Measurements from ENCODE around the gene AGAP3. TPM values are rescaled to one million over a fixed set of nuclear protein-coding genes. Genes with fewer than 3 reads are reported as not detected.

AGAP3 gene
- total RNA-seq, 1 donor from 2014 or later: 206 TPM

DNA sequence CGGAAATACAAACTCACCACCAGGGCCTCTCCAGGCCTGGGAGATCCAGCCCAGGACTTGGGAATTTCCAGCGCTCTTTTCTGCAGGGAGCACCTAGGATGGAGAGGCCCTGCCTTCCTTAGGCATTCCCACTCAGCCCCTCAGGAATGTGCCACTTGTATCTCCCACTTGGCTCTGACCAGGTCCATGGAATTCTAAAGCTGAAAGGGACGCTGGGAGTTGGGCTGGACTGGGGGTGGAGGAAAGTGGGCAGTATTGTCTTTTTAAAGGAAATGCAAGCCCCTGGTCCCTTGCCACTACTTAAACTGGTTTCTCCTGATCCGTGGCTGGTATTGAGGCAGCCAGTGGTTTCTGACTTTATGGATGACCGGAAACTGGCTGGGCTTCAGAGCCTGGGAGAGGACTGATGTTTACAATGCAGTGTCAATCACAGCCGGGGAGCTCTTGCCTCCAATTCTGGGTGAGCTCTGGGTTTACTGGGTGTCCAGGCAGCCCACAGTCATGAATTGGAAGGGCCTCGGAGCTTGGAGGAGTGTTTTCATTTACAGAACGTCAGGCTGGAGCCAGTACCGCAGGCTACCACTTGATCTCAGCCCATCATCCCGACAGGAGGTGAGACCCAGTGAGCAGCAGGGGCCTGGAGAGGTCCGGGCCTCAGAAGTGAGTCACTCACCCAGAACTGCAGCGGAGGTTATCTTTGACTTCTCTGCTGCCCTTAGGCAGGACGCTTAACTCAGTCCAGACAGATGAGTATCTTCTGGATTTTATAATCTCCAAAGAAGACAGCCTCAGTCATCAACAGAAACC, 27.3 kb downstream of the AGAP3 start:
- Mint-ChIP-seq H3K27me3 (ENCODE audit: unreplicated experiment) (peaks cover 18% of the 10 kb centered on the region), H3K27ac (ENCODE audit: unreplicated experiment) (peak overlapping the region; percentile 81), H3K4me3 (ENCODE audit: unreplicated experiment) (peak overlapping the region; percentile 76), H3K4me1 (ENCODE audit: unreplicated experiment) (peaks cover 39% of the 10 kb centered on the region), H3K36me3 (ENCODE audit: low read depth, unreplicated experiment) (peaks cover 11% of the 10 kb centered on the region), H3K9me3 (ENCODE audit: unreplicated experiment) (no peaks in the 10 kb centered on the region)
- TF ChIP-seq, protein P1, sequence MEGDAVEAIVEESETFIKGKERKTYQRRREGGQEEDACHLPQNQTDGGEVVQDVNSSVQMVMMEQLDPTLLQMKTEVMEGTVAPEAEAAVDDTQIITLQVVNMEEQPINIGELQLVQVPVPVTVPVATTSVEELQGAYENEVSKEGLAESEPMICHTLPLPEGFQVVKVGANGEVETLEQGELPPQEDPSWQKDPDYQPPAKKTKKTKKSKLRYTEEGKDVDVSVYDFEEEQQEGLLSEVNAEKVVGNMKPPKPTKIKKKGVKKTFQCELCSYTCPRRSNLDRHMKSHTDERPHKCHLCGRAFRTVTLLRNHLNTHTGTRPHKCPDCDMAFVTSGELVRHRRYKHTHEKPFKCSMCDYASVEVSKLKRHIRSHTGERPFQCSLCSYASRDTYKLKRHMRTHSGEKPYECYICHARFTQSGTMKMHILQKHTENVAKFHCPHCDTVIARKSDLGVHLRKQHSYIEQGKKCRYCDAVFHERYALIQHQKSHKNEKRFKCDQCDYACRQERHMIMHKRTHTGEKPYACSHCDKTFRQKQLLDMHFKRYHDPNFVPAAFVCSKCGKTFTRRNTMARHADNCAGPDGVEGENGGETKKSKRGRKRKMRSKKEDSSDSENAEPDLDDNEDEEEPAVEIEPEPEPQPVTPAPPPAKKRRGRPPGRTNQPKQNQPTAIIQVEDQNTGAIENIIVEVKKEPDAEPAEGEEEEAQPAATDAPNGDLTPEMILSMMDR (IDR thresholded peaks at IDR 0.05; ENCODE audit: unreplicated experiment): no peak
- DNase-seq (ENCODE audit: low spot score): no peak

DNA sequence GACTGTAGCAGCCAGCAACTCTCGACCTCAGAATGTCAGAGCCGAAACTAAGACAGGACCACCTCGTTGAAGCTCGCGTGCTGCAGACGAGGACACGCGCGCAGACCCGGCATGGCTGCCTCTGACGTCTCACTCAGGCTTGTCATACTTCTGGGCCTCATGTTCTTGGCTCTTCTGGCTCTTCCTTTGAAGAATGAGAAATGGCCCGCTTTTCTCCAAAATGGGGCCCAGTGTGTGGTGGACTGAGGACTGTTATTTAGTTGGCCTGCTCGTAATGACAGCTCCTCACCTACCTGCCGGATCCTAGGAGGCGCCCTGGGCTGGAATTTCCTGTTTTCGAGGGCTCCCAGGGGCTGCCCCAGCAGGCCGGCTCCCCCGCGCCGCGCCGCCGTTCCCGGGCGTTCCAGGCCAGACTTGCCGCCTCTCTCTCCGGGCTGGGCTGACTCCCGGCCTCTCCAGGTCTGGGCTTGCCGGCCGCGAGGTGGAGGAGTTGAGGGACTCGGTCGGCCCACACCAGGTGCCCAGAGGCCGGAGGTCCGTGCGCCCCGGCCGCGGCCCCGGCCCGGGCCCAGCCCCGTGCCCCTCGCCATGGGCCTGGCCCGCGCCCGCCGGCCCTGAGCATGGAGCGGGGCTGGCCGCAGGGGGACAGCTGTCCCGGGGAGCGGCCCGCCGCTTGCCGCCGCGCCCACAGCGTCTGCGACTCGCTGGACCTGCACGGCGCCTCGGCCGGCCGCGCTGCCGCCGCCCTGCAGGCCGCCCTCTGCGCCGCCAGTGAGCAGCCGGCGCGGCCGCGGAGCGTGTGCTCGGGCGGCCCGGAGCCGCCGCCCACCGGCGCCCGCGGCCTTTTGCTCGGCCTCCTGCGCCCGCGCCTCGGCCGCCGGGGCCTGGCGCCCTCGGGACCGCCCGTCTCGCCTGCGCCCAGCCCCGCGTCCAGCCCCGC, 28.1 kb downstream of the AGAP3 start:
- H3K9me3 Mint-ChIP-seq (ENCODE audit: unreplicated experiment): no peaks in the 10 kb centered on the region
- peak overlapping the region; percentile 76 for H3K4me3 Mint-ChIP-seq (ENCODE audit: unreplicated experiment)

DNA sequence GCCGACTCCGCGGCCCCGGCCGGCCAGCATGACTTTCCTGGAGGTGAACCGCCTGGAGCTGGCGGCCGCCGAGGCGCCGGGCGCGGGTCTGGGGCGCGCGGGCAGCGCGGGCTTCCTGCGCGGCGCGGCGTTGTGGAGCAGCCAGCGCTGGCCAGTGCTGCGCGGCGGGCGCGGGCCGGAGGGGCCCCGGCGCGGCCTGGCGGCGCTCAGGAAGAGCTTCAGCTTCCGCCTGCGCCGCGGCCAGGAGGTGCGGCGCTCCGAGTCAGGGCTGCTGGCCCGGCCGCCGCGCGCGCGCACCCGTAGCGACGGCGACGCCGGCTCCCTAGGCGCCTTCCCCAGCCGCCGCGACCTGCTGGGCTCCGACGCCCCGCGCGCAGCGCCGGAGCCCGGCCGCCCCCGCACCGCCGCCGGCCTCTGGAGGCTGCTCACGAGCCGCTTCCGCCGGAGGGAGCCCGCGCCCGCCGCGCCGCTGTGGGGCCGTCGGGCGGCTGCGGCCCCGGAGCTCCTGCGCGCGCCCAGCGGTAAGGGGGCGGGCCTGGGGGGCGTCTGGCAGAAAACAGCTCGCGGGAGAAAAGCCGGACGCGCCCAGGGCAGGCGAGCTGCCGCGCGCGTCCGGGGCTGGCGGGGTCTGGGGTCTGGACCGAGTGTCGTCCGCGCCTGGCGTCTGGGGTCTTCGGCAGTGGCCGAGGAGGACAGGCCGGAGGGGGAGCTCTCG, 29.0 kb downstream of the AGAP3 start:
- H3K4me3 Mint-ChIP-seq (ENCODE audit: unreplicated experiment): peak overlapping the region; percentile 77
- no peaks in the 10 kb centered on the region for H3K9me3 Mint-ChIP-seq (ENCODE audit: unreplicated experiment)
- H3K27ac Mint-ChIP-seq (ENCODE audit: unreplicated experiment): peak overlapping the region; percentile 42
- TF ChIP-seq, protein P1 (IDR thresholded peaks at IDR 0.05; ENCODE audit: unreplicated experiment): no peak
- peak; percentile 42 for DNase-seq (ENCODE audit: low spot score)
- H3K4me1 Mint-ChIP-seq (ENCODE audit: unreplicated experiment): peaks cover 35% of the 10 kb centered on the region
- peaks cover 22% of the 10 kb centered on the region for H3K36me3 Mint-ChIP-seq (ENCODE audit: low read depth, unreplicated experiment)
- H3K27me3 Mint-ChIP-seq (ENCODE audit: unreplicated experiment): peaks cover 18% of the 10 kb centered on the region

More for the DNA sequence above, 28.1 kb downstream of the AGAP3 start:
- Mint-ChIP-seq H3K27ac (ENCODE audit: unreplicated experiment) (no peak overlapping the region), H3K27me3 (ENCODE audit: unreplicated experiment) (peaks cover 20% of the 10 kb centered on the region), H3K4me1 (ENCODE audit: unreplicated experiment) (peaks cover 39% of the 10 kb centered on the region), H3K36me3 (ENCODE audit: low read depth, unreplicated experiment) (peaks cover 20% of the 10 kb centered on the region)
- TF ChIP-seq, protein P1 (IDR thresholded peaks at IDR 0.05; ENCODE audit: unreplicated experiment): no peak
- DNase-seq (ENCODE audit: low spot score): peak; percentile 49

DNA sequence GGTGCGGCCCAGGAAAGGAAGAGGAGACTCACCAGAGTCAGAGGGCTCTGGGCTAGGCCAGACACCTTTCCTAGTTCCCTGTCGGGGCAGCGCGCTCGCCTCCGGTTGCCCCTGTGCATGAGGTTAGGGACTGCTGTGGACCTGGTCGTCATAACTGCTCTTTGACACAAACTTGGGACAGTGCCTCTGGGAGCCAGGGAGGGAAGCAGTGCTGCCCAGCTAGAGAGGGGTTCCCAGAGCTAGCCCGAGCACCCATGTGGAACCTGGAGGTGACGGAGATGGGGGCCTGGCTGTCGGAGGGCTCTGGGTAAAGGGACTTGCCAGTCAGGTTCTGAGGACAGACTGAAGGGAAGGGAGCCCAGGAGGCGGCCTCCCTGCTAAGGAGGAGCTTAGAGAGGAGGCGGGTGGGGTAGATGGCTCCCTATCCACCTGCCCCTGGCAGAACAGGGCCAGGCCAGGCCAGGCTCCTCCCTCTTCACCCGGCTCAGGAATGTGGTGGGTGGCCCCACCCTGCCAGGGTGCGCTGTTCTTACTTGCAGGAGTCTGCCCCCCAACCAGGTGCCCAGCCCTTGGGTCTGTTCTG, 29.7 kb downstream of the AGAP3 start:
- Mint-ChIP-seq H3K36me3 (ENCODE audit: low read depth, unreplicated experiment) (peaks cover 28% of the 10 kb centered on the region), H3K27me3 (ENCODE audit: unreplicated experiment) (peaks cover 20% of the 10 kb centered on the region), H3K27ac (ENCODE audit: unreplicated experiment) (peak overlapping the region; percentile 42), H3K4me3 (ENCODE audit: unreplicated experiment) (peak overlapping the region; percentile 77), H3K4me1 (ENCODE audit: unreplicated experiment) (peaks cover 30% of the 10 kb centered on the region), H3K9me3 (ENCODE audit: unreplicated experiment) (no peaks in the 10 kb centered on the region)
- DNase-seq (ENCODE audit: low spot score): no peak
- TF ChIP-seq, protein P1 (IDR thresholded peaks at IDR 0.05; ENCODE audit: unreplicated experiment): no peak
